ENCODE data around the gene SEMA7A.

The SEMA7A gene

GRCh38 chr15:74451861-74452835 is 18.4 kb upstream of the SEMA7A start:
- DNase-seq (ENCODE audit: low read depth), result no peak

- DNase-seq (ENCODE audit: low read depth), result no peak
These were observed 17.6 kb upstream of the SEMA7A start for GRCh38 chr15:74451322-74451721.

DNA sequence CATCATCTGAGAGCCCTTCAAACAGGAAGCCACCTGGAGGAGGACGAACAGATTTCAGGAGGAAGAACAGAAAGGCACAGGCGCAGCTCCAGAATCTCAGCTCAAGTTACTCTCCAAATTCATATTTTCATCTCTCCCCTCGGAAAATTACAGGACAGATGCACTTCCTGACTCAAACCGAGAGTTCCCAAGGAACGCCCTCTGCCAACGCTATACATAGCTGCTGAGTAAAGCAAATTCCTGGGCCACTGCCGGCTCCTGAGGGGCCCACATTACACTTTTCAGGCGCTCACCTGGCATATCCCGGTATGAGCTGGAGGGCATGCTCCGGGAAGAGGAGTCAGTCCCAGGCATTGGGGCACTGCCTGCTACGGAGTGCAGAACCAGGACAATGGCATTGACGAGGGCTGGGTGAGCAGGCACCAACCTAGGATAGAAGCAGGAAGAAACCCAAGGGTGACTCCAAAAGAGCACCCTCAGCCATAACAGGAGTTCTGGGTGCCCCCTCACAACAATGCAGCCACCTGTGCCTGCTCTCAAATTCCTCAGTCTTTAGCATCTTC is 16.0 kb upstream of the SEMA7A start:
- DNase-seq (ENCODE audit: low read depth), result no peak

DNA sequence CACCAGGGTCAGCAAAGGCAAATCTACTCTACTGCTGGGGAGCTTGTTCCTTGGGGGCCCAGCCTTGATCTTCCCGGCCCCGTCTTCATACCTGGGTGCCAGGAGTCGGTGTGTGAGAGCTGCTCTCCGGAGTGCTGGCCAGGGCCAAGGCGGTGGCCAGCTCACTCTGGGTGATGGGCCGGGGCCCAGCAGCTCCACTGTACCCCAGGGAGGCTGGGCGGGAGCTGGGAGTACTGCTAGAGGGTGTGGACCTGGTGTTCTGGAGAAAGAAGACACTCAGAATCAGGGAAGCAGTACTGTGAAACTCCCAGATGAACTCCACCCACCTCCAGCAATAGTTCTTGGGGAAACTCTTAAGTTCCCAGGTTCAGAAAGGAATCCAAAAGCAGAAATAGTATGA is 15.3 kb upstream of the SEMA7A start:
- no peak for DNase-seq (ENCODE audit: low read depth)

- no peak for DNase-seq (ENCODE audit: low read depth)
These were observed 12.3 kb upstream of the SEMA7A start for GRCh38 chr15:74445816-74446763.

- no peak for DNase-seq (ENCODE audit: low read depth)
These were observed 10.6 kb upstream of the SEMA7A start for GRCh38 chr15:74444106-74445062.

- DNase-seq (ENCODE audit: low read depth), result no peak
These were observed 9.5 kb upstream of the SEMA7A start for GRCh38 chr15:74443100-74443909.

DNA sequence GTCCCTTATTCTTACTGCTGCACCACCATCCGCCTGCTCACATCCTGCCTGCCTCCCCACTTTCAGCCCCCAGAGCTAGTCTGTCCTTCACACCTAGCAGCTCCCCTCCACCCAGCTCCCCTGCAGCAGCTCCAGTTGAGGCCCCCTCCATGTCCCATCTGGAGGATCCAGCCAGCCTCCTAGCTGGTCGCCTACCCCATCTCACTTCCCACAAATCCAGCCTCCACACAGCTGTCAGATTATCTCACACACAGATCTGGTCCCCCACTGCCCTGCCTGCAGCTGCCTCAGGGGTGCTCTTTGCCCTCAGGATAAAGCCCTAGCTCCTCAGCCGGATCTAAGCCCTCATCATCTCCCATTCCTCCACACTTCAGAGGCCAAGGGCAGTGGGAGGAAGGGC is 8.8 kb upstream of the SEMA7A start:
- DNase-seq (ENCODE audit: low read depth), result no peak

GRCh38 chr15:74442063-74442462 is 8.3 kb upstream of the SEMA7A start:
- DNase-seq (ENCODE audit: low read depth), result no peak

- DNase-seq (ENCODE audit: low read depth), result no peak
These were observed 7.6 kb upstream of the SEMA7A start for GRCh38 chr15:74441248-74441941.

GRCh38 chr15:74438721-74439316 is 5.1 kb upstream of the SEMA7A start:
- peak; percentile 54 for DNase-seq (ENCODE audit: low read depth)

- no peak for DNase-seq (ENCODE audit: low read depth)
These were observed 4.4 kb upstream of the SEMA7A start for GRCh38 chr15:74438206-74438605.

DNA sequence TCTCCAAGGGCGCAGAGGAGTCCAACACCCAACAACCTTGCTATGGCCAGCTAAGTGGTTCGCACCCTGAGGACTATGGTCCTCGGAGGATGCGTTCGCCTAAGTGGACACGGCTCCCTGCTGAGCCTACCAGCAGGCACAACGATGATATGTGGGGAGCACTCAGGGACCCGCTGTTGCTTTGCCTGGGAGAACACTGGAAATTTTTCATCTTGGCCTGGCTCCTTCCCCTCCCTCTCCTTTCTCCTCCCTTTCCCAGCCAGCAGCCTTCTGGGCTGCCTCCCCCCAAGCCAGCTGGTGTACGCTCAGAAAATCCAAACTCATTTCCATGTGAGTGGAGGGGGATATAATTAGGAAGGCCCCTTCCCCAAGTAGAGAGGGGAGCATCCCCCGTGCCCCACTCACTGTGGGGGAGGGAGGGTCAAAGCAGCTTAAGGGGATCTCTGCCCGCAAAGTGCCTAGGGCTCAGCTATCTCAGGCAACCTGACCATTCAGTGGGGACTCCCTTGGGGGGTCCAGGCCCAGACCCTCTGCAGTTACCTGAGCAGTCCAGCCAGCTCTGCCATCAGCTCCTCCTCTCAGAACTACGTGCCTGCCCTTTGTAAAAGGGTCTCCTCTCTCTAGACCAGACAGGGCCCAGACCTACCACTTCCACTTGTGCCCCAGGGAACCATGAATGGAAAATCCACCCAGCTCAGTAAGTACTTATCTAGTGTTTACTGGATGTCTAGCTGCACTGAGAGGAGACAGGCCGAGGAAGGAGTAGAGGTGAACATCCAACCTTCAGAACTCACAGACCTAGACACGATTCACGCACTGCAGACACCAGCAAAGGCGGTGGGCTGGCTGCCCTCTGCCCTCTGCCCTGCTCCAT is 742 bp upstream of the SEMA7A start:
- no peak for DNase-seq (ENCODE audit: low read depth)

DNA sequence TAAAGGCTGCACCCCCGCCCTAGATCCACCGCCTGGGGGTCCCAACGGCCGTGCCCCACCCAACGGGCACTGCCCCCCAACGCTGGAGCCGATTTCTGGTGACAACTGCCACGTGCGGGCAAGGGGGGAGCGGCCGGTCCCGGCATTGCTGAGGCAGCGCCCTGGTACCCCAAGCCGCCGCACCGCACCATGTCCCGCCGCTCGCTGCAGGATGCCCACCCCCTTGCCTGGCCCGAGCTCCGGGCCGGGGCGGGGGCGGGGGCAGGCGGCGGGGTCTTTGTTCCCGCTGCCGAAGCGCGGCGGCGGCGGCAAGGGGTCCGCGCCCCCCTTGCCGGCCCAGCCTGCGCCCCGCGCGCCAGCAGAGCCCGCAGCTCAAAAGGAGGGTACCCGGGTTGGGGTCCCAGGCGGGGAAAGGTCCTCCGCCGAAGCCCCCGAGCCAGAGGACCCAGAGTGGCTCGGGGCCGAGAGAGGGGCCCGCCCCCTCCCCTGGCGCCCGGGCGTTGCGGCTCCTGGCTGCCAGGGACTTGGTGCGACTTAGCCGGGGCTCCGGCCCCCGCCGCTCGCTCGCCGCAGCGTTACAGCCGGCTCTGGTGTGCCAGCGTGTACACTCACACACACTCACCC is 678 bp downstream of the SEMA7A start:
- DNase-seq (ENCODE audit: low read depth), result no peak

DNA sequence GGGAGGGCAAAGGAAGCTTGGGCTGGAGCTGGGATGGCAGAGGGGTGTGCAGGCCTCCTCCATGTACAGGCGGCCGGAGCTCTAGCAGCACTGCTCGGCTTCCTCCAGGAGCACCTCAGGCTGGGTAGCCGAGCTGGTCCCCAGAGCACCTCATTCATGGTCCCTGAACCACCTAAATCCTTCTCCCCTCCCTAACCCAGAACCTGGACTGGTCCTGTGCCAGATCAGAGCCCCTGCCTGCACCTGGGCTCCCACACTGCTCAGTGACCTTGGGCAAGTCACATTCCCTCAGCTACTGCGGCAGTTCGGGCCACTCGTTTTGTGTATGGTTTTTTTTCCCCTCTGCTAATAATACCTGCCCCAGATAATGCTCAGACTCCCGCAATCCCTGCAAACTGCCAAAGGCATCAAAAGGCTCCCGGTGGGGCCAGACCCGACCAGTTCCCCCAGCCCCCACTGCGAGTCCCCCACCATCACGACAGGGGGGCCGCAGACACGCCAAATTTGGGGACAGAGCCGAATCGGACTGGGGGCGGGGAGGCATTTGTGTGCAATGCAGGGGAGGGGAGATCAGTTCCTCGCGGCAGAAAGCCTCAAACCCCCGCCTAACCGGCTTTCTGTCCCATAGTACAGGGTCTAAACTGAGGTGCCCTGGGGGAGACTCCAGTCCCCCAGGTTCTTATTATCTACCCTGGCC is 1.3 kb downstream of the SEMA7A start:
- no peak for DNase-seq (ENCODE audit: low read depth)

DNA sequence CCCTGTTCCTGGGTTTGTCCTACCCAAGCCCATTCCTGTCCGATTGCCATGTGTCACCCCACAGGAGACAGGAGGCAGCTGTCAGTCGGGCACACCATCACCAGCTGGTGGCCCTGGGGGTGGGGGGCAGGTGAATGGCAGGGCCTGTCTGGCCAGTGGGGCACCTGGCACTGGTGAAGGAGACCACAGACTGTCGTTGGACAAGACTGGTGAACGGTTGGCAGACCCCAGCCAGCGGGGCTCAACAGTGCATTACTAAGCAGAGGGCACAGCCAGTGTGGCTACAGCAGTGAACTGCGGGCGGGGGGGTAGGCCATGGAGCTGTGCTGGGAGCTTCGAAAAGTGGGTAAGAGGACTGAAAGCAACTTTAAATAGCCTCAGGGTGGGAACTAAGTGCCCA is 2.1 kb downstream of the SEMA7A start:
- no peak for DNase-seq (ENCODE audit: low read depth)

- no peak for DNase-seq (ENCODE audit: low read depth)
These were observed 2.6 kb downstream of the SEMA7A start for GRCh38 chr15:74431116-74431515.

Data from stimulated activated CD8-positive, alpha-beta memory T cell treated with anti-CD3 and anti-CD28 coated beads, Interleukin-15, amount 100 ng/mL, for 1 hour (primary cell).